HG03175 (cell line): Measurements from ENCODE around the gene FUZ.

Experiments
- ATAC-seq: cut with Tn5 transposase; IDR thresholded peaks from one replicate; pipeline ENCODE4 v1.9.1; 2021; ENCODE audit warnings: mild to moderate bottlenecking, moderate library complexity; ENCODE audit not compliant: unreplicated experiment

Gene FUZ

DNA sequence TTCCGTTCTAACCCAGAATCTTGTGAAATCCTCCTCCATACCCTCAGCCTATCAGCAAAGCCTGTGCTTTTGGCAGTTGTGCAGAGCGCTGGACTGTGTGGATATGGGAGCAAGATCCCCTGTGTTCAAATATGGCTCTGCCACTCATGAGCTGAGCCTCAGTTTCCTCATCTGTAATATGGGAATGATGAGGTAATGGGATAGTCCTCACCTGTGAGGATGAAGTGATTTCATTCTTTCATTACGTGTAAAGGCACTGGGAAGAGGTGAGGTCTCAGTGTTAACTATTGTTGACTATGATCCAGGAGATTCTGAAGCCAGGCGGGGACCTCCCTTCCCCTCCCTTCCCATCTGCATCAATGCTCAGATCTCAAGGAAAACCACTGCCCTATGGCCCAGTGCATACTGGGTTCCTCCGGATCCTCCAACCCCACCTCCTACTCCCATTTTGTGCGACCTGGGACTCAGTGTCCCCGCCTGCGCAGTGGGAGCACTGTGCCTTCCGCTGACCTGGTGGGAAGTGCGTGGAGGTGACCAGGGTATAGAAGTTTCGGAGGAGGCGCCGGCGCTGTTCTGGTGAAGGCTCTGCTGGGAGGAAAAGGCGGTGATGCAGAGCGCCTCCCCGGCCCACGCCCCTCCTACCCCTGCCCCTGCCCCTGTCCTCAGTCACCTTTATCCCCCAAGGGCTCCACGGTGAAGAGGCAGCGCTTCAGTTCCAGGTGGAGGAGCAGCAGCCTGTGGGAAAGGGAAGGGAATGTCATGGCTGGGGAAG lies 5.0 kb downstream of the FUZ start:
- ATAC-seq: no peak

DNA sequence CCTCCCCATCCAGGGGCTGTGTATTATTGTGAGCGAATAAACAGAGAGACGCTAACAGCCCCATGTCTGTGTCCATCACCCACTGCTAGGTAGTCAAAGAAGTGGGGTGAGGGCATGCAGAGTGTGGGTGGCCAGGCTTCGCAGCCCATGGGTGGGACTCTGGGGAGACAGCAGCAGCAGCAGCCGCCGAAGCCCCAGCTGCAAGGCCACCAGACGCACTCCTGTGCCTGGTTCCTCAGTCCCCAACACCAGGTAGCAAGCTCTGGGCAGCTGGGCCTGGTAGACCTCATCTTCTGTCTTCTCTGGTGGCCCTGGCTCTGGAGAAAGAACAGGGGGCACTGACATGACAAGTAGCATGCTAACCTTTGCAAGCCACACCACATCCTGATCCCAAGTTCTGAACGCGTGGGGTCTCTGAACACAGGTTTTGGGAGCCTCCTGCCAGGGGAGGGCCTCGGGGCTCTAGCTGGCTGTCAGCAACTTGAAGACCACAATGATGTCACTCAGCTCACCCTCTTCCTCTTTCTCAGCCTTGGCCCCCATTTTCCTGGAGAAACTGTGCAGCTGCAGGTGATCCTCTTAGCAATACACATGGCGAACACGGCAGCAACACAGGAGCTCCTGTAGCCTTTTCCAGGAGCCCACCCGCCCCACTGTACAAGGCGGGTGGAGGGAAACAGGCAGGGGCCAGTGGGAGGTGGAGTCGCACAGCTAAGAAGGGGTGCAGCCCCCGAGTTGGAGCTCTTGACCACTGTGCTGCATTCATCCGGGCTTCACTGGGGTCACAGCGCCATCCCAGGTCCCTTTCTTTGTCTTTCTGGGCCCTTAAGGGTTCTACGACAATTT lies 5.8 kb downstream of the FUZ start:
- ATAC-seq: no peak

DNA sequence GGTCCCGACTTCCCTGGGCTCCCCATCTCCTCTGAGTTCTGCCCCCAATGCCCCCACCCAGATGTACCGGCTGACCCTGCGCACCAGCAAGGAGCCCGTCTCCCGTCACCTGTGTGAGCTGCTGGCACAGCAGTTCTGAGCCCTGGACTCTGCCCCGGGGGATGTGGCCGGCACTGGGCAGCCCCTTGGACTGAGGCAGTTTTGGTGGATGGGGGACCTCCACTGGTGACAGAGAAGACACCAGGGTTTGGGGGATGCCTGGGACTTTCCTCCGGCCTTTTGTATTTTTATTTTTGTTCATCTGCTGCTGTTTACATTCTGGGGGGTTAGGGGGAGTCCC lies 6.5 kb downstream of the FUZ start:
- no peak for ATAC-seq

DNA sequence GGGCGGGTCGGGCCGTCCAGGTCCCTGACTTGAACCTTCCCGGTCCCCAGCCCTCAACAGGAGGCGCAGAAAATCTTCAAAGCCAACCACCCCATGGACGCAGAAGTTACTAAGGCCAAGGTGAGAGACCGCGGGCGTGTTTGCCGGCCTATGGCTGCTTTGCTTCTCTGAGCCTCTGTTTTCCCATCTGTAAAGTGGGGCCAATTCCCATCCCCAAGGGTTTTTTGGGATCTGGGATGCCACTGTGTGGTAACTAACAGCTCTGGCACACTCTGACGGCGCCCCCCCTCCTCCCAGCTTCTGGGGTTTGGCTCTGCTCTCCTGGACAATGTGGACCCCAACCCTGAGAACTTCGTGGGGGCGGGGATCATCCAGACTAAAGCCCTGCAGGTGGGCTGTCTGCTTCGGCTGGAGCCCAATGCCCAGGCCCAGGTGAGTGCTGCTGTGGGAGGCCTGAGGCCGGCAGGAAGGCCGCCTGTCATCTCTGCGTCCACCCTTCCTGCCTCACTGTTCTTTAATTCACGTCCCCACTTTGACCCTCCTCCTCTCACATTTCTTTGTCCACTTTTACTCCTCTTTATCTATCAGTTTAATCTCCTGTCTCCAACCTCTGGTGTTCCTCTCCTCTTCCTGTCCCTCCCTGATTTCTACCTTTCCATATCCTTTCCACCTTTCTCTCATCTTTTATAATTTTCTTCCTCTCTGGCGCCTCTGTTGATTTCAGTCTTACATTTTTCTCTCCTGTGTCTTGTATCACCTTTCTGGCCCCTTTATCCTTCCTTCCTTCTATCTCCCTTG lies 7.1 kb downstream of the FUZ start:
- ATAC-seq: no peak

DNA sequence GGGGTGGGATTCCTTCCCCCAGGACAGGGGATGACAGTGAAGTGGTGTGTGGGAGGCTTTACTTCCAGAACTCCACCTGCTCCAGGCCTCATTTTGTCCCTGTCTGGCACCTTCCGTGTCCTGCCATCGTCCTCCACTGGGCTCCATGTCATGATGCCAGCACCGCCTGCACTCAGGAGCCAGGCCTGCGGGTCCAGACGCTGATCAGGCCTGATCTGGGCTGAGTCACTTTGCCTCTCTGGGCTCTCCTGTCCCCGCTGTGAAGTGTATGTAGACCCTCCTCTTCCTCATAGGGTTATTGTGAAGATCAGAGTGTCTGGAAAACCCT lies 9.6 kb downstream of the FUZ start:
- ATAC-seq: no peak

DNA sequence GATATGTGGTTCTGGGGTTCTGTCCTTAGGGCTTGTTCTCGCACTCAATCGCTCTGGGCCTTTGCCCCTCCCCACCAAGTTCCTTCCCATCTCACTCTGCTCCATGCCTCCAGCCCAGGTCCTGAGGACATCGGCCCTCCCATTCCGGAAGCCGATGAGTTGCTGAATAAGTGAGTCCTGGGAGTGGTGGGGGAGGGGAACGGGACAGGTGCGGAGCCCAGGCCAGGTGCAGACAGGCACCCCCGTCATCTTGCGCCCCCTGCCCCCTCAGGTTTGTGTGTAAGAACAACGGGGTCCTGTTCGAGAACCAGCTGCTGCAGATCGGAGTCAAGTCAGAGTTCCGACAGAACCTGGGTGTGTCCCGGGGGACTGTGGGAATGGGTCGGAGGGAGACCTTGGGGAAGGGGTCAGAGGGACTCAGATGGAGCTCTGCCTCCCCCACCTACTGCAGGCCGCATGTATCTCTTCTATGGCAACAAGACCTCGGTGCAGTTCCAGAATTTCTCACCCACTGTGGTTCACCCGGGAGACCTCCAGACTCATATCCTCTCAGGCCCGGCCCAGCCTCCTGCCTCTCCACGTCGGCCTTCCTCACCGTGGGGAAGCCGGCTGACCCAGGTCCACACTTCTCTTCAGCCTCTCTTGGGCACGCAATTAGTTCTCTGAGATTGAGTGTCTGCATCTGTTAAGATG lies 10.1 kb downstream of the FUZ start:
- no peak for ATAC-seq

DNA sequence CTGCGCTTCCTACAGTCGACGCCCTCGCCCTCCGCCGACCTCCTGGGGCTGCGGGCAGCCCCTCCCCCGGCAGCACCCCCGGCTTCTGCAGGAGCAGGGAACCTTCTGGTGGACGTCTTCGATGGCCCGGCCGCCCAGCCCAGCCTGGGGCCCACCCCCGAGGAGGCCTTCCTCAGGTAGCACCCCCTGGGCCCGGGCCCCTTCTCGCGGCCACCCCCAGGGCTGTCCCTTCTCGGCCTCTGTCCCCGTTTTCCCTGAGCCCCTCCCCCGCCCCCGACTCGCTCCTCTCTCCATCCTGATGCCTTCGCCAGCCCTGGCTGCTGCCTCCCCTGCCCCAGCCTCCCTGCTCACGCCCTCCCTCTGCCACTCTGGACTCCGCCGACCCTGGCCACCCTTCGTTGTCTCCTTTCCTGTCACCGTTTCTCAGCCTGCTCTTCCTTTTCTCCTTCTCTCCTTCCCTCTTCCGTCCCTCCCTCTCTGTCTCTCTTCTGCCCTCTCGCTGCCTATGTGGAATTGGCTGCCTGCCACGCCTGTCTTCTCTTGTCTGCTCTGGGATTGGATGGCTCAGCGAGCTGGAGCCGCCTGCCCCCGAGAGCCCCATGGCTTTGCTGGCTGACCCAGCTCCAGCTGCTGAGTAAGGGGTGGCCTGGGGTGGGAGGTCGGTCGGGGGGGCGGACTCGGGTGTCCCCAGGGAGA lies 11.0 kb downstream of the FUZ start:
- ATAC-seq: no peak

DNA sequence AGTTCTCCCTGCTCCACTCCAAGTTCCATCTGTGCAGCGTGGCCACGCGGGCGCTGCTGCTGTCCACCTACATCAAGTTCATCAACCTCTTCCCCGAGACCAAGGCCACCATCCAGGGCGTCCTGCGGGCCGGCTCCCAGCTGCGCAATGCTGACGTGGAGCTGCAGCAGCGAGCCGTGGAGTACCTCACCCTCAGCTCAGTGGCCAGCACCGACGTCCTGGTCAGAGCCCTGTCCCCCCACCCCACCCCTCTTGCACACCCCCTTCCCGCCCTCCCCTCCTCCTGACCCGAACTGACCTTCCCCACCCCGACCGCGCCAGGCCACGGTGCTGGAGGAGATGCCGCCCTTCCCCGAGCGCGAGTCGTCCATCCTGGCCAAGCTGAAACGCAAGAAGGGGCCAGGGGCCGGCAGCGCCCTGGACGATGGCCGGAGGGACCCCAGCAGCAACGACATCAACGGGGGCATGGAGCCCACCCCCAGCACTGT lies 11.6 kb downstream of the FUZ start:
- ATAC-seq: no peak

DNA sequence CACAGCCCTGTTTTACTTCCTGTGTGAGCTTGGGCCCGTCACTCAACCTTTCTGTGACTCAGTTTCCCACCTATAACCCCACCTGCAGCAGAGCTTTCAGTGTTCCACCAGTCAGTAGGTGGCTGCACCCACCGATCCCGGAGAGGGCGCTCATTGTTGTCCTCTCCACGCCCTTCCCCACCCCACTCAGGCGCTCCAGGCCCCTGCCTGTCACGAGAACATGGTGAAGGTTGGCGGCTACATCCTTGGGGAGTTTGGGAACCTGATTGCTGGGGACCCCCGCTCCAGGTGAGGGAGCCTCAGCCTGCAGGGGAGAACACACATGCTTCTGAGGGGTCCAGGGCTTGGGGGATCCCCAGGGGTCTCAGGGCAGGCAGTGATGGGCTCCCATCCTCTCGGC lies 12.3 kb downstream of the FUZ start:
- ATAC-seq: no peak

DNA sequence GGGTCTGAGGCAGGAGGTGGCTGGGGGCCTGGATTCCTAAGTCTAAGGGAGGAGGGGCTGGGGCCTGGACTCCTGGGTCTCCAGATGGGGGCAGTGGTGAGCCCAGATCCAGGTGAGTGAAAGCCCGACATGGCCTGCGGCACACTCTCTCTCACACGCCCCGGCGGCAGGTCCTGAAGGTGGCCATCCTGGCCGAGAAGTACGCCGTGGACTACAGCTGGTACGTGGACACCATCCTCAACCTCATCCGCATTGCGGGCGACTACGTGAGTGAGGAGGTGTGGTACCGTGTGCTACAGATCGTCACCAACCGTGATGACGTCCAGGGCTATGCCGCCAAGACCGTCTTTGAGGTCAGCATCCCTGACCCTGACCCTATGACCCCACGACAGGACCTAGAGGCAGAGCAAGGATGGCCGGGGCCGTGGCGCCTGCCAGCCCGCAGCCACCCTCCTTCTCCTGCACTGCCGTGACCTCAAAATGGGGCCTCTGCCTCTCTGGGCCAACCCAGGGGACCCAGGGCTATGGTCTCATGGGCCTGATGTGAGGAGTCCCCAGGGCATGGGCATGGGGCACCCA lies 13.2 kb downstream of the FUZ start:
- ATAC-seq: no peak

DNA sequence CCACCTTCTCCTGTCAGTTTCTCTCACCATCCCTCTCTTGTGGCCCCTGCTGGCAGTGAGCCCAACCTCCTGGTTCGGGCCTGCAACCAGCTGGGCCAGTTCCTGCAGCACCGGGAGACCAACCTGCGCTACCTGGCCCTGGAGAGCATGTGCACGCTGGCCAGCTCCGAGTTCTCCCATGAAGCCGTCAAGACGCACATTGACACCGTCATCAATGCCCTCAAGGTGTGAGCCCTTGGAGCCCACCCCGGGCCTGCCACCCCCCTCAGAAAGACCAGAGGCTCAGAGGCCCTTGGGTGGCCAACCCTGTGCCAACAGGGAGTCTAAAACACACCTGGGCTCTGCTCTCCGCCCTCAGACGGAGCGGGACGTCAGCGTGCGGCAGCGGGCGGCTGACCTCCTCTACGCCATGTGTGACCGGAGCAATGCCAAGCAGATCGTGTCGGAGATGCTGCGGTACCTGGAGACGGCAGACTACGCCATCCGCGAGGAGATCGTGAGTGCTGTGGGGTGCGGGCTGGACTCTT lies 13.8 kb downstream of the FUZ start:
- no peak for ATAC-seq

DNA sequence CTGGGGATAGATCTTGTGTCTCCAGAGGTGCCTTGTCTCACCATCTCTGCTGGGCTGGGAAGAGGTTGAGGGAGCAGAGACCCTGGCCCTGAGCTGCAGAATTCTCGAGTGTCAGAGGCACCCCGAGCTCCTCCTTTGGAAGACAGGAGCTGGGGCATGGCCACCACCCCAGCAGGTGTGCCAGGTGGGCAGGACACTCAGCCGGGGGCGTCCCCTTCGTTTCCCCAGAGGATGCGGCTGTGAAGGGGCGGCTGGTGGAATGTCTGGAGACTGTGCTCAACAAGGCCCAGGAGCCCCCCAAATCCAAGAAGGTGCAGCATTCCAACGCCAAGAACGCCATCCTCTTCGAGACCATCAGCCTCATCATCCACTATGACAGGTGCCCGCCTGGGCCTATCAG lies 14.5 kb downstream of the FUZ start:
- no peak for ATAC-seq

DNA sequence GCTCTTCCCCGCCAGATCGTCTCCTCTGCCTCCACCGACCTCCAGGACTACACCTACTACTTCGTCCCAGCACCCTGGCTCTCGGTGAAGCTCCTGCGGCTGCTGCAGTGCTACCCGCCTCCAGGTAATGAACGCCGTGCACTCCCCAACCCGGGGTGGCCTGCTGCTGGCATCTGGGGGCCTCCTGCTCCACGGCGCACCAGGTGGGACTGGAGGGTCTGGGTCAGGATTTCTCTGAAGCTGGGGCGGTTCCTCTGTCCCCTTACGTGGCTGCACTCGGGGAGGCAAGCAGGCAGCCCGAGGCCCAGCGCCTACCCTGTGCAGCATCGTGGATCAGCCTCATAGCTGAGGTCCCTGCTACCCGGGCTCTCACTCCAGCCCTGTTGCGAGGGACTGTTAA lies 17.5 kb downstream of the FUZ start:
- no peak for ATAC-seq

DNA sequence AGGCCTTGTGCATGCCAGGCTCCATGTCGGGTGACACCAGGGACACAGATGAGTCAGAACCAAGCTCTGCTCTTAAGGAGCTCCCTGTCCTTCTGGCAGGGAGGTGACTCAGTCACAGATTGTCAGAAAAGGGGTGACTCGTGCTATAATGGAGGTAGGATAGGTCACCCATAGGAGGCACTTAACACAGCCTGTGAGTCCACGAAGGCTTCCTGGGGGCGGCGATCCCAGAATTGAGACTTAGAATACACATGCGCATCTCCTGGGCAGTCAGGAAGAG lies 19.6 kb downstream of the FUZ start:
- no peak for ATAC-seq

DNA sequence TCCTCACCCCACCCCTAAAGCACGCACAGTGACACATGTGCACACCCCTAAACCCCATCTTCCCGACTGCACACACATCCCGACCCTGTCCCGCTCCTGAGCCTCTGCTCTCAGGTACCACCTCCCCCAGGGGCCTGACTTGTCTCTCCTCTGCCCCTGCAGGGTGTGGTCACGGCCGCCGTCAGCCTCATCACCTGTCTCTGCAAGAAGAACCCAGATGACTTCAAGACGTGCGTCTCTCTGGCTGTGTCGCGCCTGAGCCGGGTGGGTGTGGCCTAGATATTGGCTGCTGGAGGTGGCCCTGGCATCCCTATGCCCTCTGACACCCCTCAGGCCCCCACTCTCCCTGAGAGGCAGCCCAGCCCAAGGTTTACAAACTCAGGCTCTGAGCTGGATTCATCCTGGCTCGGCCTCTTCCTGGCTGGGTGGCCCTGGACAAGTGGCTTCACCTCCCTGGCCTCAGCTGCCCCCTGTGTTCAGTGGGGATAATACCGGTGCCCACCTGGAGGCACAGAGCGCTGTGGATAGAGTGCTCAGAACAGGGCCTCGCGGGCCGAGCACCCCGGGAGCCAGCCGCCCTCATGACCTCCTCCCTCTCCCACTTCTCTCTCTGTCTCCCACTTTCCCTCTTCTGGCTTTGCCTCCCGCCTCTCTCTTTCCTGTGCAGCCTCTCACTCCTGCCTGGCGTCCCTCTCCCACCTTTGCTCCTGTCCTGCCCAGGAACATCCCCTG lies 20.1 kb downstream of the FUZ start:
- no peak for ATAC-seq

DNA sequence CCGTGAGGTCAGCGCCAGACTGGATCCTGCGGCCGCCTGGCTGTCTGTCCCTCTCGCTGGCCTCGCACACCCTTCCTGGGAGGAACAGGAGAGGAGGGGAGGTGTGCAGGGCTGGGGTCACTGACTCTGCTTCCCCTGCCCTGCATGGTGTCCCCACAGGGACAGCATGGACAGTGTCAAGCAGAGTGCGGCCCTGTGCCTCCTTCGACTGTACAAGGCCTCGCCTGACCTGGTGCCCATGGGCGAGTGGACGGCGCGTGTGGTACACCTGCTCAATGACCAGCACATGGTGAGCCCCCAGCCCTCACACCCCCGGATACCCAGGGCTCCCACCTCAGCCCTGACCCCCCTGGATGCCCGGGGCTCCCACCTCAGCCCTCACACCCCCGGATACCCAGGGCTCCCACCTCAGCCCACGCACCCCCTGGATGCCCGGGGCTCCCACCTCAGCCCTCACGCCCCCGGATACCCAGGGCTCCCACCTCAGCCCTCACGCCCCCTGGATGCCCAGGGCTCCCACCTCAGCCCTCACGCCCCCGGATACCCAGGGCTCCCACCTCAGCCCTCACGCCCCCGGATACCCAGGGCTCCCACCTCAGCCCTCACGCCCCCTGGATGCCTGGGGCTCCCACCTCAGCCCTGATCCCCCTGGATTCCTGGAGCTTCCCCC lies 21.2 kb downstream of the FUZ start:
- ATAC-seq: no peak

DNA sequence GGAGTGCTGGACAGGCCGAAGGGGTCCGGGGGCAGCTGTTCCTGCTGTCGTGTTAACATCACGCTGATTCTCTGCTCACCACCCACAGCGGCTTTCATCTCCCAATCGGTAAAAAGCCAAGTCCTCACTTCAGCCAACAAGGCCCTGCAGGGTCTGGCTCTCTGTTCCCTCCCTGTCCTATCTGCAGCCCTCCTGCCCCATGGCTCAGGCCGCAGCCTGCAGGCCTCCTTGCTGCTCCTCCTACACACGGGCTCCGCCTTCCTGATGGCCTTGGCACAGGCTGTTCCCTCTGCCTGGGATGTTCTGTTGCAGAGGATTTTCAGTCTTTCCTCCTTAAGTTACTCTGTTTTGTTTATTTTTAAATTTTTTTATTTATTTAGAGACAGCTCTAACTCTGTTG lies 22.2 kb downstream of the FUZ start:
- no peak for ATAC-seq

DNA sequence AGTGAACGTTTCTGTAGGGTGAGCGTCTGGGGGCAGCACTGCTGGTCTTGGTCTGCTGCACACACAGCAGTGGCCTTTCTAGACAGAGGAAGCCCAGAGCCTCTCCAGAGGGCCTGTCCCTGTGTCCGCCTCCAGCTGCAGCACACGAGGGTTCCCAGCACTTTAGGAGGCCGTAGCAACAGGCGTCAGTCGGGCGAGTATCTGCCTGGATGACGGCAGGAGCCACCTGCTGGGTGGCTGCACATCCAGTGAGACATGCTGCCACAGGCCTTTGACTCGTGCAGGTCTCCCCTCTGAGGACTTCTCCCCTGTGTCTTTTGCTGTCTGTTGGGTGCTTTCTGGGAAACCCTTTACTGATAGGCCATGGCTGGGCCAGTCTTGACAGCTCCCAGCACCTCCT lies 24.2 kb downstream of the FUZ start:
- no peak for ATAC-seq

DNA sequence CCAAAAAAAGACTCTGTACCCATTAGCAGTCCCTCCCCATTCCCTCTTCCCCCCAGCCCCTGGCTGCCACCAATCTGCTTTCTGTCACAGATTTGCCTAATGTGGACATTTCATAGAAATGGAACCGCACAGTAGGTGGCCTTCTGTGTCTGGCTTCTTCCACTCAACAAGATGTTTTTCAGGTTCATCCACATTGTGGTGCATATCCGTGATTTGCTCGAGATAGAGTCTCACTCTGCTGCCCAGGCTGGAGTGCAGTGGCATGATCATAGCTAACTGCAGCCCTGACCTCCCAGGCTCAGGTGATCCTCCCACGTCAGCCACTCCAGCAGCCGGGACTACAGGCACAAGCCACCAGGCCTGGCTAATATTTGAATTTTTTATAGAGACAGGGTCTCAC lies 25.3 kb downstream of the FUZ start:
- ATAC-seq: no peak
